Head of caudate nucleus (tissue), 42 donors: ENCODE measurements around the gene SEMA5A.
A peak's percentile ranks its signal among the peaks of the same experiment; 100 is the strongest.
"Not testable (repeated sequence)": the region's sequence is repeated elsewhere in the genome, so short reads cannot be mapped to it uniquely, and the experiment has no call there.

ENCODE experiments used
- DNase-seq, 42 donors: peaks; one replicate each; pipeline versions ENCODE4 v3.0.0 to v3.0.0-alpha.2; 2020 to 2021; ENCODE audit warnings: mixed read lengths in 7 of 42
- intact Hi-C: fragments of 100-400 bp; cut with DNase I; formaldehyde crosslinking; loops from one replicate; pipeline ENCODE4 v1.15.0; 2022

SEMA5A gene

GRCh38 chr5:9387879-9388278 lies 158.0 kb downstream of the SEMA5A start:
- no peak for DNase-seq
- intact Hi-C loops: no loop called here

- no peak for DNase-seq
- intact Hi-C loops: no loop called here
These were observed 158.9 kb downstream of the SEMA5A start for GRCh38 chr5:9386945-9387344.

DNA sequence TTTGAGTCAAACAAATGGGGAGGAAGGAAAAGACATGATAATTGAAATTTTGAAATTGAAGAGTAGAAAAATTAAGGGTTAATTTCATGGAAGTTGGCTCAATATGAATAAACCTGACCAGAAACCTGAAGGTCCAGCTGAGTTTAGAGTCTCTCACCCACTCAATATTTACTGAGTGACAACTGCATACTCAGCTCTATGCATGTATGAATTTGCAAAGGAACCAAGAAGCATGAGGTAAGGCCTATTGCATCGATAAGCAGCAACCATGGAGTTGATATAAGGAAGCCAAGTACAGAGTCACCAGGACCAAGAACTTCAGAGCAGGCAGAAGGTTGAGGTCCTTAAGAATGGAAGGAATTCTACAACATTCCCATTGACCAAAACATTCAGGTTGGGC lies 163.4 kb downstream of the SEMA5A start:
- no peak for DNase-seq
- intact Hi-C loops: no loop called here

- DNase-seq: no peak
- intact Hi-C loops: no loop called here
These were observed 164.4 kb downstream of the SEMA5A start for GRCh38 chr5:9381464-9381863.

GRCh38 chr5:9380109-9380508 lies 165.8 kb downstream of the SEMA5A start:
- intact Hi-C loops: no loop called here

DNA sequence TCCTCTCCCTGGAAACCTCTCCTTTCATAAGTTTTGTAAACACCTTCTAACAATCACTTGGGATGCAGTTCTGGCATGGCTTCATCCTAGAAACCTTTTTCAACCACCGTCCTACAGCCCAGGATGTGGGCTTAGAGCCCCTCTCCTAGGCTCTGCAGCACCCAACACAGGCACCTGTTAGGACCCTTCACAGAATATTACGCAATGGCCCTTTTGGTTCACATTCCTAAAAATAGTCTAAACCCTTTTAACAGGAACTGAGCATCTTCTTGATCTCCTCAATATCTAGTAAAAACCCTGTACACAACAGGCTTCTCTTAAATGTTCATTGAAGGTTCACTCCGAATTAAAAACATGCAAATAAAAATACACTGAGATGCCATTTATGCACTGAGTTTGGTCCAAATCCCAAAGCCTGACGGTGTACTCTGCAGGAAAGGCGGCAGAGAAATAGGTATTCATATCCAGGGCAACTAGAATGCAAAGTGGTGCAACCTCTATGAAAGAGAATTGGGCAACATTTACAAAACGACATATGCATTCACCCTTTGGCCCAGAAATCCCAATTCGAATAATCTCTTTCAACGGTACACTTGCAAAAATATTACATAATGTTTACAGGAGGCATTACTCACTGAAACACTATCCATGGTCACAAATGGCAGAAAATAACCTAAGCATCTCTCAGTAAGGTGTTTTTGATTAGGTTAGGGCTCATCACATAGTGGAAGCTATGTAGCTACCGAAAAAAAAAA lies 169.3 kb downstream of the SEMA5A start:
- intact Hi-C loops: no loop called here

More at GRCh38 chr5:9380109-9380508, 165.8 kb downstream of the SEMA5A start:
- DNase-seq: no peak

GRCh38 chr5:9375756-9376155 lies 170.1 kb downstream of the SEMA5A start:
- intact Hi-C loops: no loop called here
- DNase-seq: no peak

More for the DNA sequence above, 169.3 kb downstream of the SEMA5A start:
- no peak for DNase-seq

- DNase-seq: no peak
These were observed 171.8 kb downstream of the SEMA5A start for GRCh38 chr5:9374025-9374424.

DNA sequence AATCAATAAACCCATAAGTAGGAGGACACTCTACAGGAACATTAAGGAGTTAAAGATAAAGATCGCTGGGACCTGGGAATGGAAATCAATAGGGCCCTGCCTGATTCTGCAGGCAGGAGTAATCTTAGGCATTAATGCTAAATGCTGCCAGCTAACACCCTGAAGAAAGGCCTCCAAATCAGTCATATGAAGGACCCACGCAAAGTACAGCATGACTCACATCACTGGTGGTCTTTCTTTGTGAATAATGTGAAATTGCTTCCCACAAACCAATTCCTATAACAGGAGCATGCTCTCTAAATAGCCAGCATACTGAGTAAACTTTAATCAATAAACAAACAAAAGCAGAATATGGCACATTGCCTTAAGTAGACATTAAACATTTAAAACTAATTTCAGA lies 172.3 kb downstream of the SEMA5A start:
- intact Hi-C loops: no loop called here
- DNase-seq: no peak

More at GRCh38 chr5:9374025-9374424, 171.8 kb downstream of the SEMA5A start:
- intact Hi-C loops: no loop called here

- no peak for DNase-seq
- intact Hi-C loops: no loop called here
These were observed 175.6 kb downstream of the SEMA5A start for GRCh38 chr5:9370256-9370655.

GRCh38 chr5:9365512-9365911 lies 180.4 kb downstream of the SEMA5A start:
- intact Hi-C loops: no loop called here
- no peak for DNase-seq

GRCh38 chr5:9363449-9363848 lies 182.4 kb downstream of the SEMA5A start:
- no peak for DNase-seq
- intact Hi-C loops: no loop called here

GRCh38 chr5:9363026-9363425 lies 182.8 kb downstream of the SEMA5A start:
- intact Hi-C loops: no loop called here
- DNase-seq: no peak

DNA sequence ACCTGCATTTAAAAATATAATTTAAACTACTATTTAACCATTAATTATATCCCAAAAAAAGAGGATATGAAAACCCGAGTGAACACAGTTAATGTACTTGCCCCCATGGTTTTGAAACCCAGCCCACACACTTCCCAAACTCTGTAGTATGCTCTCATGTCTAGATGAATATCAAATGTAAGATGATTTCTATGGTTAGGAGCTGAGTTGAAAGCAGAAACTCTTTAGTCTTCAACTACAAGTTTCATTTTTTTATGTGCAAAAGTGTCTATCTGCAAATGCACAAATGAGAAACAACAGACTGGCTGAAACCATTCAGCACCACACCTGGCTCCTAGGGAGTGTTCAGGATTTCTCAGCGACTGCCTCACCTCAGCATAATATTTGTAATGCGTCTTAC lies 183.3 kb downstream of the SEMA5A start:
- no peak for DNase-seq
- intact Hi-C loops: no loop called here

GRCh38 chr5:9361835-9362234 lies 184.0 kb downstream of the SEMA5A start:
- DNase-seq: peak in 41 of 42 donors; percentile 20 to 86 (median 64)
- intact Hi-C loops: no loop called here

GRCh38 chr5:9358961-9359685 lies 186.8 kb downstream of the SEMA5A start:
- intact Hi-C loops: no loop called here
- no peak for DNase-seq

DNA sequence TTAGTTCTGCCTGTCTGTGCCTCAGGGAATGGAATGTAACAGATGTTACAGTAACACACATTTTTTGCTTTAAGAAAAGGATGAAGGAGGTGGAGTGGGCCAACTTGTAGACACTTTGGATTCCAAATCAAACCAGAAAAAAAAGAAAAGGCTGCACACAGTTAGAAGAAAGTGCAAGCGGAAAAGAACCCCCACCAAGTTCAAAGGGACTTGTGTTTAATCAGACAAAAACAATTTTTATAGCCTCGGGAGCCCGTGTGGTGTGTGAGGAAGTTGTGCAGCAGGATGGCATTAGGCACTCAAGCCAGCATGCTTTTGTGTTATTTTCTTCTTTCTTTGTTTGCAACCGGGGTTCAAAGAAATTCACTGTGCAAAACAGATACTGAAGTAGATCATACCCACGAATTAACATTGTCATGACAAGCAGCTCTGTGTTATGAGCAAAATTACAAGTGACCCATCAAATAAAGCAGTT lies 189.5 kb downstream of the SEMA5A start:
- DNase-seq: peak in 1 of 42 donors; percentile 14
- intact Hi-C loops: no loop called here

GRCh38 chr5:9354336-9355081 lies 191.4 kb downstream of the SEMA5A start:
- no peak for DNase-seq
- intact Hi-C loops: no loop called here

DNA sequence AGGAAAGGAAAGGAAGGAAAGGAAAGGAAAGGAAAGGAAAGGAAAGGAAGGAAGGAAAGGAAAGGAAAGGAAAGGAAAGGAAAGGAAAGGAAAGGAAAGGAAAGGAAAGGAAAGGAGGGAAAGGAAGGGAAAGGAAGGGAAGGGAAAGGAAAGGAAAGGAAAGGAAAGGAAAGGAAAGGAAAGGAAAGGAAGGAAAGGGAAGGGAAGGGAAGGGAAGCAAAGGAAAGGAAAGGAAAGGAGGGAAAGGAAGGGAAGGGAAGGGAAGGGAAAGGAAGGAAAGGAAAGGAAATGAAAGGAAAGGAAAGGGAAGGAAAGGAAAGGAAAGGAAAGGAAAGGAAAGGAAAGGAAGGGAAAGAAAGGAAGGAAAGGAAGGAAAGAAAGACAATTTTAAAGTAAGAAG lies 192.8 kb downstream of the SEMA5A start:
- intact Hi-C loops, DNase-seq: not testable (repeated sequence)

DNA sequence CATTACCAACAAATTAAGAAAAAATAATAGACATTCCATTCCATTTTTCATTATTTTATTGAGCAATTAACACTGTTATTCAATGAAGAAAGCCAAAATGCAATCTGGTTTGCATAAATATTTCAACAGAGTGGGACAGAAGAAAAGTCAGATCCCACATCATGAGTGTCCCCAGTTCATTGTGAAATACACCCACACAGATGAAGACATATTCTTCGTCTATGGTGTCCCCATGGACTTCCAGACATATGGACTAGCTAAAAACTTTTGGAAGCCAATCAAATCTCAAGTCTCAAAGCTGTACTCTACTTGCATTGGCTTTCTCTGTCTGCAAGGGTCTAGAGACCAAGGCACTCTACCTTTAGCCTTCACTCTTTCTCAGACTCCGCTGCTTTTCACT lies 194.3 kb downstream of the SEMA5A start:
- no peak for DNase-seq
- intact Hi-C loops: no loop called here
